Measurements from ENCODE around the gene DAO. TPM values are rescaled to one million over a fixed set of nuclear protein-coding genes. Genes with fewer than 3 reads are reported as not detected.

Gene DAO
- total and polyA plus RNA-seq, 2 donors (not counting 1 experiment from before 2014, with no cell fraction given) = not detected

DNA sequence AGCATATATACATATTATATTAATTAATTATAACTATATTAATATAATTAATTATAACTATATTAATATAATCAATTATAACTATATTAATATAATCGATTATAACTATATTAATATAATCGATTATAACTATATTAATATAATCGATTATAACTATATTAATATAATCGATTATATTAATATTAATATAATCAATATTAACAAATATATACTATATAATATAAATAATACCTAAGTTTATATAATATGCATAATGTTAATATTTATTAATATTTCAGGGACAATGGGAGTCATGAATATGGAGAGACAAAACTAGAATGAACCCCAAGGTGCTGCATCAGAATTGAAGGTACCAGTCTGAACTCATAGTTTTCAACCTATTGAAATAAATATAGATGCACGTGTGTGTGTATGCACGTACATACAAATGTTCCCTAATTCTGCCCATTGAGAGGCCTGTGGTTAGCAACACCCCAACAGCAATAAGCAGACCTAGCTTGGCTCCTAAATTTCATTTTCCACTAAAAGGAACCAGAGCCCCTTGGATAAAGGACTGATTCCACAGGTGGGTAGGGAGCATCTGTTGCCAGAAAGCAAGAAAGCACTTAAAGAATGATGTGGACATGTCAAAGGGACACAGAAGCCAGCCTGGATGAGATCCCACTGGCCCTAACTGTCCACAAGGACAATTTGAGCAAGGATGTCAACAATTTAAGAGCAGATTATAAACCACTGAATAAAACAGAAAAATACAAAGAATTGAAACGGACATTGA, 43.8 kb upstream of the DAO start:
- Histone ChIP-seq H4K20me1 (ENCODE audit: control insufficient read depth, extremely low read depth, insufficient read depth, low read length) (no peaks in the 10 kb centered on the region), H3K9me3 (ENCODE audit: control insufficient read depth, insufficient read depth, low read depth, low read length) (no peaks in the 10 kb centered on the region), H3K27me3 (ENCODE audit: control insufficient read depth, insufficient read depth, low read length) (no peaks in the 10 kb centered on the region), H2AFZ (ENCODE audit: low read length) (no peak overlapping the region), H3K79me2 (ENCODE audit: control insufficient read depth, insufficient read depth, low read length) (peaks cover 68% of the 10 kb centered on the region), H3K36me3 (ENCODE audit: control insufficient read depth, insufficient read depth, low read length) (peaks cover 15% of the 10 kb centered on the region), H3K9ac (ENCODE audit: insufficient read depth, low read length) (no peak overlapping the region), H3K4me2 (ENCODE audit: extremely low read depth, insufficient read depth, low read length) (no peak overlapping the region), H3K4me1 (ENCODE audit: control insufficient read depth, extremely low read depth, insufficient read depth, low read length) (peaks cover 57% of the 10 kb centered on the region), H3K27ac (ENCODE audit: insufficient read depth, low read length) (peak overlapping the region; percentile 98), H3K4me3 (replicated peaks in 1 of 4; ENCODE audit: control extremely low read depth in 1 of 4, insufficient read depth in 1 of 4, low read depth in 3 of 4, low read length in 4 of 4) (no peak overlapping the region)
- TF ChIP-seq, protein P1, sequence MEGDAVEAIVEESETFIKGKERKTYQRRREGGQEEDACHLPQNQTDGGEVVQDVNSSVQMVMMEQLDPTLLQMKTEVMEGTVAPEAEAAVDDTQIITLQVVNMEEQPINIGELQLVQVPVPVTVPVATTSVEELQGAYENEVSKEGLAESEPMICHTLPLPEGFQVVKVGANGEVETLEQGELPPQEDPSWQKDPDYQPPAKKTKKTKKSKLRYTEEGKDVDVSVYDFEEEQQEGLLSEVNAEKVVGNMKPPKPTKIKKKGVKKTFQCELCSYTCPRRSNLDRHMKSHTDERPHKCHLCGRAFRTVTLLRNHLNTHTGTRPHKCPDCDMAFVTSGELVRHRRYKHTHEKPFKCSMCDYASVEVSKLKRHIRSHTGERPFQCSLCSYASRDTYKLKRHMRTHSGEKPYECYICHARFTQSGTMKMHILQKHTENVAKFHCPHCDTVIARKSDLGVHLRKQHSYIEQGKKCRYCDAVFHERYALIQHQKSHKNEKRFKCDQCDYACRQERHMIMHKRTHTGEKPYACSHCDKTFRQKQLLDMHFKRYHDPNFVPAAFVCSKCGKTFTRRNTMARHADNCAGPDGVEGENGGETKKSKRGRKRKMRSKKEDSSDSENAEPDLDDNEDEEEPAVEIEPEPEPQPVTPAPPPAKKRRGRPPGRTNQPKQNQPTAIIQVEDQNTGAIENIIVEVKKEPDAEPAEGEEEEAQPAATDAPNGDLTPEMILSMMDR (conservative IDR thresholded peaks at IDR 0.05 in 1 of 2, IDR thresholded peaks at IDR 0.05 in 1 of 2; ENCODE audit: low read depth in 1 of 2, low read length in 2 of 2) = no peak
- TF ChIP-seq EZH2 (IDR thresholded peaks at IDR 0.05; ENCODE audit: low read length, missing control alignments) = no peak
- DNase-seq (ENCODE audit: low read depth in 2 of 2) = no peak

DNA sequence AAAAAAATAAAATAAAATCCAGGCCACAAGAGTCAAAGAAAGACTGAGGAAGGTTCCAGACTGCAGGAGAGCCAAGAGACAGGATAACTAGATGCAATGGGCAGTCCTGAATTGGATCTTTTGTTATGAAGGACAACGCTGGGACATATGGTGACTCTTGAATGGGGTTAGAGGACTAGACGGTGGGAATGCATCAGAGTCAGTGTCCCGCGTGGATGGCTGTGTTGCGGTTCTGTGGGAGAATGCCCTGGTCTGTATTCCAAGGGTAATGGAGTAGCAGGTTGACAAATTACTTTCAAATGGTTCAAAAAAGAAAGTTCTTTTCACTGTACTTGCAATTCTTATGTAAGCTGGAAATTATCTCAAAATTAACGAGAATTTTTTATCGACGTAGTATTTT, 42.7 kb upstream of the DAO start:
- Histone ChIP-seq H3K9ac (ENCODE audit: insufficient read depth, low read length) (no peak overlapping the region), H3K79me2 (ENCODE audit: control insufficient read depth, insufficient read depth, low read length) (peaks cover 64% of the 10 kb centered on the region)

DNA sequence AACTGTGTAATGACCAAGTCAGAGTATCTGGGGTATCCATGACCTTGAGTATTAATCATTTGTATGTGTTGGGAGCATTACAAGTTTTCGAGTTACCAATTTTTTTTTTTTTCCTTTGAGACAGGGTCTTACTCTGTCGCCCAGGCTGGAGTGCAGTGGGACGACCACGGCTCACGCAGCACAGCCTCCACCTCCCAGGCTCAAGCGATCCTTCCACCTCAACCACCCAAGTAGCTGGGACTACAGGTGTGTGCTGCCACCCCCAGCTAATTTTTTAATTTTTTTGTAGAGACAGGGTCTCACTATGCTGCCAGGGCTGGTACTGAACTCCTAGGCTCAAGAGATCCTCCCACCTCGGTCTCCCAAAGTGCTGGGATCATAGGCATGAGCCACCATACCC, 42.2 kb upstream of the DAO start:
- Histone ChIP-seq H2AFZ (ENCODE audit: low read length) (no peak overlapping the region), H3K79me2 (ENCODE audit: control insufficient read depth, insufficient read depth, low read length) (peaks cover 65% of the 10 kb centered on the region), H3K27me3 (ENCODE audit: control insufficient read depth, insufficient read depth, low read length) (no peaks in the 10 kb centered on the region), H4K20me1 (ENCODE audit: control insufficient read depth, extremely low read depth, insufficient read depth, low read length) (no peaks in the 10 kb centered on the region), H3K36me3 (ENCODE audit: control insufficient read depth, insufficient read depth, low read length) (peaks cover 15% of the 10 kb centered on the region), H3K4me2 (ENCODE audit: extremely low read depth, insufficient read depth, low read length) (peak overlapping the region; percentile 18), H3K4me3 (replicated peaks in 1 of 4; ENCODE audit: control extremely low read depth in 1 of 4, insufficient read depth in 1 of 4, low read depth in 3 of 4, low read length in 4 of 4) (no peak overlapping the region), H3K4me1 (ENCODE audit: control insufficient read depth, extremely low read depth, insufficient read depth, low read length) (peaks cover 54% of the 10 kb centered on the region), H3K9ac (ENCODE audit: insufficient read depth, low read length) (peak overlapping the region; percentile 20), H3K27ac (ENCODE audit: insufficient read depth, low read length) (peak overlapping the region; percentile 98), H3K9me3 (ENCODE audit: control insufficient read depth, insufficient read depth, low read depth, low read length) (no peaks in the 10 kb centered on the region)
- TF ChIP-seq EZH2 (IDR thresholded peaks at IDR 0.05; ENCODE audit: low read length, missing control alignments) = no peak
- TF ChIP-seq, protein P1 (conservative IDR thresholded peaks at IDR 0.05 in 1 of 2, IDR thresholded peaks at IDR 0.05 in 1 of 2; ENCODE audit: low read depth in 1 of 2, low read length in 2 of 2) = no peak
- DNase-seq (ENCODE audit: low read depth in 2 of 2) = peak in 1 of 2 donors; percentile 36

More for the DNA sequence above, 42.7 kb upstream of the DAO start:
- peaks cover 11% of the 10 kb centered on the region for H3K36me3 ChIP-seq (ENCODE audit: control insufficient read depth, insufficient read depth, low read length)
- H3K9me3 ChIP-seq (ENCODE audit: control insufficient read depth, insufficient read depth, low read depth, low read length) = no peaks in the 10 kb centered on the region
- no peak for DNase-seq (ENCODE audit: low read depth in 2 of 2)
- peaks cover 57% of the 10 kb centered on the region for H3K4me1 ChIP-seq (ENCODE audit: control insufficient read depth, extremely low read depth, insufficient read depth, low read length)
- H3K27ac ChIP-seq (ENCODE audit: insufficient read depth, low read length) = peak overlapping the region; percentile 98
- no peaks in the 10 kb centered on the region for H4K20me1 ChIP-seq (ENCODE audit: control insufficient read depth, extremely low read depth, insufficient read depth, low read length)
- H3K4me3 ChIP-seq (replicated peaks in 1 of 4; ENCODE audit: control extremely low read depth in 1 of 4, insufficient read depth in 1 of 4, low read depth in 3 of 4, low read length in 4 of 4) = no peak overlapping the region
- no peak for TF ChIP-seq EZH2 (IDR thresholded peaks at IDR 0.05; ENCODE audit: low read length, missing control alignments)
- TF ChIP-seq, protein P1 (conservative IDR thresholded peaks at IDR 0.05 in 1 of 2, IDR thresholded peaks at IDR 0.05 in 1 of 2; ENCODE audit: low read depth in 1 of 2, low read length in 2 of 2) = no peak
- no peaks in the 10 kb centered on the region for H3K27me3 ChIP-seq (ENCODE audit: control insufficient read depth, insufficient read depth, low read length)
- H3K4me2 ChIP-seq (ENCODE audit: extremely low read depth, insufficient read depth, low read length) = no peak overlapping the region
- no peak overlapping the region for H2AFZ ChIP-seq (ENCODE audit: low read length)
